Measurements from ENCODE around the gene RACGAP1. TPM values are rescaled to one million over a fixed set of nuclear protein-coding genes. Genes with fewer than 3 reads are reported as not detected.
A peak's percentile ranks its signal among the peaks of the same experiment; 100 is the strongest.
"Not testable (repeated sequence)": the region's sequence is repeated elsewhere in the genome, so short reads cannot be mapped to it uniquely, and the experiment has no call there.

RACGAP1 gene
- total RNA-seq, 1 donor from 2014 or later: 3.9 TPM

DNA sequence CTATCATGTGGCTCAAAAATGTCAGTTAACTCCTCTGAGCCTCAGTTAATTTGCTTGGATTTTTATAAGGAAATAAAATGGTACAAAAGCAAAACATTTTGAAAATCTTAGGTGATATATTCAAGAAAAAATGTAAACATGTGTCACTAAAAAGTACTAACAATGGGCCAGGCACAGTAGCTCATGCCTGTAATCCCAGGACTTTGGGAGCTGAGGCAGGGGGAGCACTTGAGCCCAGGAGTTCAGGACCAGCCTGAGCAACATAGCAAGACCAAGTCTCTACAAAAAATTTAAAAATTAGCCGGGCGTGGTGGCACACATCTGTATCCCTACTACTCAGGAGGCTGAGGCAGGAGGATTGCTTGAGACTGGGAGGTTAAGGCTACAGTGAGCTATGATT lies 26.8 kb downstream of the RACGAP1 start:
- DNase-seq (ENCODE audit: low spot score): no peak
- ATAC-seq: no peak

DNA sequence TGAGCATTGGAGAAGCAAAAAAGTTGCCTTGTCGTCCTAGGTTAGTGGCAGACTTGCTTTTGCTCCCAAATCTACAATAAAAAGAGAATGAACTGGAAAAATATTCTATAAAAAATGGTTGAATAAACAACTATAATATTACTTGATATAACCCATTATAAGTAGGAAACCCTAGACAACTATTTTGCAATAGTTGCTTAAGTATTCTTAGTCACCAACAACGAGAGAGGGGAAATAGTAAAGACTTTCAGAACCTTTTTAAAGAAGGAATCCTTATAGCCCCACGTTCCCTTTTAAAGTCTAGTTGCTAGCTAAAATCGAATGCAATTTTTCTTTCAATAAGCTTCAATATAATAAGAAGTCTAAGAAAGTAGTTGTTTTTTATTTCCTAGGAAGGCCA lies 35.0 kb downstream of the RACGAP1 start:
- DNase-seq (ENCODE audit: low spot score) (no peak), ATAC-seq (no peak)

DNA sequence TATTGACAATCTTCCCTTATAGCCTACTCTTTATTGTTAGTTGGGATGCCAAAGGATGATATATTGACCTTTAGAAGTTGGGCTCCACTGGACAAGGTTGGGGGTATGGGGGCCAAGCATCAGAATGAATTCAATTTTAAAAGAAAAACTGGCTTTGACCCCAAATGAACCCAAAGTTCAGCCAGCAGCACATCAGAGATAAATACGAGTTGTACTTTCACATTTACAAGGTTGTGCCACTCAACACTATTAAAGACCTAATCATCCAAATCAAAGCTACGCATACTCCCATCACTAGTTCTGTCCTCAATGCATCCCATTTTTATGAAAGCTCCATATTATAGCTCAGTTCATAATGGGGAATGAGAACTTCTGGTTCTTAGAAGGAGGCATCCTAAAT lies 35.9 kb downstream of the RACGAP1 start:
- ATAC-seq: peak; percentile 57

DNA sequence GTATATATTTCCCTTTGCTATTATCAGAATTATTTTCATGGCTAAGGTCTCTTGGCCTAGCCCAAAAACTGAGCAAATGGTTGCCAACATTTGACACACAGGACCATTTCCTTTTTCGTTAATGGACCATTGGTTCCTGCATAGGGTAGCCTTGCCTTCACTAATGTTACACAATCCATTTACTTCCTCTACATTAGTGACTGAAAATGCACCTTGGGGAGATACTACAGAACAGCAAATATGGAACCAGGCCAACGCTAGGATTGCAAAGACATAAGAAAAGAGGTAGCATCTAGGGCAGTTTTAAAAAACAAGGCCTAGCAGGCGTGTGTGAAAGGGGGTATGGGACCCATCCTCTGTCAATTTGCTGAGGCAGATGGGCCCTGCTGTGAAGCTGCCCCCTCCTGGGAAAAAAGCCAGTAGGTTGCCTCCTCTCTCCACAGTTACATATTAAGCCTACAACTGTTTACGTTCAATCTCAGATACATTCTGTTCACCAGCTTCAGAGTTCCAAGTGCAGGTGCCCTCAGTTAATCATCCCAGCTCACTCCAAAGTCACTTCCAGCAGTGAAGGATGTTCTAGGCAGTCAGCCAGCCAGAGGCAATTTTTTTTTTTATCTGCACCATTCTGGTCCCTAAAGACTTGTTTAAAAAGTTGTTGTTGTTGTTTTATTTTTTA lies 37.5 kb downstream of the RACGAP1 start:
- ATAC-seq (peak; percentile 64), DNase-seq (ENCODE audit: low spot score) (no peak)

More for the DNA sequence above, 35.9 kb downstream of the RACGAP1 start:
- not testable (repeated sequence) for DNase-seq (ENCODE audit: low spot score)

DNA sequence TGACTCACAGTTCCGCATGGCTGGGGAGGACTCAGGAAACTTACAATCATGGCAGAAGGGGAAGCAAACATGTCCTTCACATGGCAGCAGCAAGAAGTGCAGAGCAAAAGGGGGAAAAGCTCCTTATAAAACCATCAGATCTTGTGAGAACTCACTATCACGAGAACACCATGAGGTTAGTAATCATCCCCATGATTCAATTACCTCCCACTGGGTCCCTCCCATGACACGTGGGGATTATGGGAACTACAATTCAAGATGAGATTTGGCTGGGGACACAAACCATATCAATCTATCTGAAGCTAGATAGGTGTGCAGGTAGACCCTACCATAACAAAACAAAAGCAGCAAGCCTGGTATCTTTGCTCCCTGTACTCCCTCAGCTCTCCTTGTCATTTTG lies 38.8 kb downstream of the RACGAP1 start:
- DNase-seq (ENCODE audit: low spot score); ATAC-seq: not testable (repeated sequence)

DNA sequence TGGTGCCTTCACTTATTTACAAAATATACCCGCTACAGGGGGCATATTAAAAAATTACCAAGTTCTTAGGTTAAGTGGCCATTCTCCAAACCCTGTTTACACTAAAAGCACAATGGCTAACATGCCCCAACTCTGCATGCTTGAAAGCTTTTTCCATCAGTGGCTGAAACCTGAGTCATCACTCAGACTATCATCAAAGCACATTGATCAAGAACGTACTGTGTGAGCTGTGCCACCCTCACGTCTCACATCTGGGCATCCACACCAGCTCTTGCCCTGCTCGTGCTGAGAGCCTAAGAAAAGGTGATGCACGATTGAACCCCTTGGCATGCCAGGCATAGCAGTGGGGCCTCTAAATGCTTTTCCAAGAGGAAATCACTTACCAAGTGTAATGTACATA lies 39.3 kb downstream of the RACGAP1 start:
- DNase-seq (ENCODE audit: low spot score) (no peak), ATAC-seq (no peak)

DNA sequence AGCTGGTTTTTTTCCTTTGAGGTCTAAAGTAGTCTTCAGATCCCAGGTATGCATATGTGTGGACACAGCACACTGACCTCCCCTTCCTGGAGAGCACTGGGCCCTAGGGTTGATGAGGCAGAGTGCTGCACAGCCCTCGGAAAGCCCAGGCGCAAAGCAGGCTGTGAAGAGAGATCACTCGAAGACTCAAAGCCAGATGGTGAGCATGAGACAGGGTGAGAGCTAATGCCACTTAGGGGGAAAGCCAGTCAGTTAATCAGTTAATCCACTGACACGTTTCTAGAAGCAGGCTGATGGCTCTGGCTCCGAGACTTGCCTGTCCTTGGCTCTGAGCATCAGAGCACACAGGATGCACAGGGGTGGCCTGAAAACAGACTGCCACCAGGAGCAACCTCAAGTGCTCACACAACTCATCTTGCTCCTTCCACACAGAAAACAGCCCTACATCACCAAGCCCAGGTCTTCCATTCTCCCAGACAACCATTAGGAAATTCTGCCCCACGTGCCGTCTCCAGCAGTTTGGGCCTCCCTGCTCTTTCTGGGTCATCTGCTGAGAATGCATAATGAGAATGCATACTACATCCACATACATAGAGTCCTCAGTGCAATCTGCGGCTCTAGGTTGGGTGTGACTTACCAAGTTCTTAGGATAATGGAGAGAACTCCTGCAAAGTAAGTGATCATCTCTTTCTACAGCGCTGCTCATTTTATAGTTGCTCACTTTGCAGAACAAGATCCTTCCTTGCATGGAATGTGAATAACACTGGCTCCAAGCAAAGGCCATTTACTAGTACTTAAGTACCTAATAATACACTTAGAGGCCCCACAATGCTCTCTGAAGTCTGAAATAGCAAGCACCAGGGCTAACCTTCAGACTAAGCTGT lies 40.6 kb downstream of the RACGAP1 start:
- ATAC-seq (no peak), DNase-seq (ENCODE audit: low spot score) (no peak)

DNA sequence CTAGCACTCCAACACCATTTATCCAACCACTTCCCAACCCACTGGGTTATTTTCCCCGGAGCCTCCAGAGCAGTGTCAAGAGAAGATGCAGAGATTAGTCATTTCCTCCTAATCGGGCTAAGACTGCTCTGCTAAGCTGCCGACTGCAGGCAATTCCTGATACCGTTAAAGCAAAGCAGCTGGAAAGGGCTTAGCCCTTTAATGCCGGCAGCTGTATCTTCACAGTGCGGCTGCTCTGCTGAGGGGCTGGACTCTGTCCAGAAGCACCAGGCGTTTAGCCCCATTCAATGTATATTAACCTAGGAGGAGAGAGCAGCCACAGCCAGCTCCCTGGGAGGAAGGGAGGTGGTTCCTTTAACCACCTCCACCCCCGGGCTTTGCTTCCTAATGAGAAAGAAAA lies 41.4 kb downstream of the RACGAP1 start:
- ATAC-seq: peak; percentile 27
- DNase-seq (ENCODE audit: low spot score): no peak

DNA sequence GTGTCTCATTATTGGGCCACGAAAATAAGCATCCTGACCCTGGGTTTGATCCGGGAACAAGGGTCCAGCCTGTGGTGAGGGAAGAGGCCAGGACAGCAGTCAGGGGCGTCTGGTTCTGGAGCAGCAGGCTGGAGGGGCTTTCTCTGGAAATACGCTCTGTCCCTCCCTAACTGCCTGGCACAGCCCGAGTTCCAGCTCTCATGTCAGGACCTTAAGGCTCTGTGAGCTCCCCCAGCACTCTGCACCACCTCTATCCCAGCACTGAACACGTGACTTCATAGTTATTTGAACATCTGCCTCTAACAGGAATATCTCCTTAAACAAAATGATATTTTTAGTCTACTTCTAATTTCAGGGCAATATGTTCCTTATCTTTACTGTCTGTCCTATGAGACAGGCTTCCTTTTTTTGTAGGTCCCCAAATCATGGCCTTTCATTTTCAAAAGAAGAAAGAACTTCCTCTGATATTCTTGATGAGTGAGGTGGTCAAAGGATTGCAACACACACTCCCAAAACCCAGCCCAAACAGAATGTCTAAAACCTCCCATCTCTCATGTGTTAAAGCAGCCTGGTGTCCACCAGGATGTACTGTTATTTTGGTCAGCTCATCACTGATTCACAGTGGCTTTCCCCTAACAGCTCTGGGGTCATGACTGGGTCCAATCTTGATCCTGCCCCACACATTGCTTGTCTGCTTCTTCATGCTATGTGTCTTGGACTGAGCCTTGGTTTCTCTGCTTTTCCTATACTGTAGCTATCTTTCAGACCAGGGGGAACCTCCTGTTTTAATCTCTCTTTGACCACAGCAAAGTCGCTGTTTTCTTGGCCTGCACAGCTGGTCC lies 42.8 kb downstream of the RACGAP1 start:
- DNase-seq (ENCODE audit: low spot score) (no peak), ATAC-seq (no peak)

DNA sequence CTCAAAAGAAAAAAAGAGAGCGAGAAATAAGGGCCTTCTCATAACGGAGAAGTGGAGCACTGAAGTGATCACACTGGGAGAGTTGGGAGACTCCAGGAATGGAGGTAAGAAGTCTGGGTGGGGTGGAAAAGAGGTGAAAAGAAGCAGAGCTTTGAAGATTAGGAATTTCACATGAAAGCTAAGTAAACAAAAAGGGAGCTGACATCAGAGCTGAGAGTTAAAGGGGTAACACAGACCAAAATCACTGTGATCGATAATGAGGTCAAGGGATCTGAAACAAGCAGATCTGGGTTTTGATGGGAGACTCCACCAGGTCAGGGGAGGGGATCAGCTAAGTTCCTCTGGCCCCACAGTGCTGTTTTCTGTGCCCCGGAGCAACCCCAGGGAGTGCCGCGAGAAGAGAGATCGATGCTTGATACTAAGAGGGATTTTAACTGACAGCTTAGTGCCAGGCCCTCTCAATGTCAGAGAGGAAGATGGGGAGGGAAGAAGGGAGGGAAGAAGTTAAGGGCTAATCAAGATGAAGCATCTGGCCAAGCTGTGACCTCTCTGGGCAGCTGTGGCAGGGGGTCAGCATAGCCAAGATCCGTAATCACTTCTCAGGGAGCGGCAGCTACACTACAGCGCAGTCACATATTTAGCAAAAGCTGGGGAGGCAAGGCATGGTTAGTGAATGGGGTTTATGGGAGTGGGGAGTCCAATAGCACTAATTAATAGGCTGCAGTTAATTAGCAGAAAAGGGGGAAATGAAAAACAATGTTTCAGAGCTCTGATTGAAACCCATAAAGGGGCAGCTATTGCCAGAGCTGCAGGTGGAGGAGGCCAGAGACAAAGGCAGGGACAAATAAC lies 44.6 kb downstream of the RACGAP1 start:
- ATAC-seq (peak; percentile 18), DNase-seq (ENCODE audit: low spot score) (no peak)

DNA sequence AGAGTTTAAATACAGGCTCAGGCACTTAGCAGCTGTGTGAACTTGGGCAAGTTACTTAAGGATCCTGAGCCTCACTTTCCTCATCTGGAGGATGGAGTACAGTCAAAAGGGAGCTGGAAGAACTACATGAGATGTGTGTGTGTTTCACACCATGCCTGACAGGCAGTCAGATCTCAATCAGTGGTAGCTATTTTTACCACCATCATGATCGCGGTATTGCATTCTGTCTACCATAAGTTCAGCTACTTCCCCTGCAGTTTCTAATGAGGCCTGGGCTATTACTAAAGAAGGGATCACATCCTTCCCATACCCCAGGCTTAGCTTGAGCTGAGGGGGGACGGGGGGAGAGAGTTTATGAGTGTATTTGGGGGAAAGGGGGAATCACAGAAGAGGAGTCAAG lies 45.5 kb downstream of the RACGAP1 start:
- DNase-seq (ENCODE audit: low spot score): no peak
- no peak for ATAC-seq

DNA sequence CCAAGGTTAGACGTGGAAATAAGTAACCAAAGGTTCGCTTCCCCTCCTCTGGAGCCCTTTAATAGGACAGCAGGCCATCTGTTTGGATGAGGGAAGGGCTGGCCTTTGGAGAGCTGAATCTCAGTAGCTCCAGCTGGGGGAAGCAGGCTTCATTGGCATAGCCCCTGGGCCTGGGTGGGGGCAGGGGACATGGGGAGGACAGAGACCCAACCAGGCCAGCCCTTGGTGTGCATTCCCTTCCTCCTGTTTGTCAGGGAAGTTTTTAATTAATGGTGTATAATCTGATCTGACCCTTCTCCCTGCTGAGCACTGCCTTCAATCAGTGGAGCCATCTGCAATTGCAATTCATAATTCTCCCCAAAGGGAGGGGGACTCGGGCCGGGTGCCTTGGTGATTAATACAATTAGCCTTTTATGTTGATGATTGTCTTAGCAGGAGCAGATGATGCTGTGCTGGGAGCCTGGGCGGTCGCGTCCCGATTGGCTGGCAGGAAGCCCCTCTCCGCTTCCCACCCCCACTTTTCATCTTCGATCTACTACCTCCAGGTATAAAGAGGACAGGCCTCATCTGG lies 46.2 kb downstream of the RACGAP1 start:
- no peak for DNase-seq (ENCODE audit: low spot score)
- no peak for ATAC-seq

DNA sequence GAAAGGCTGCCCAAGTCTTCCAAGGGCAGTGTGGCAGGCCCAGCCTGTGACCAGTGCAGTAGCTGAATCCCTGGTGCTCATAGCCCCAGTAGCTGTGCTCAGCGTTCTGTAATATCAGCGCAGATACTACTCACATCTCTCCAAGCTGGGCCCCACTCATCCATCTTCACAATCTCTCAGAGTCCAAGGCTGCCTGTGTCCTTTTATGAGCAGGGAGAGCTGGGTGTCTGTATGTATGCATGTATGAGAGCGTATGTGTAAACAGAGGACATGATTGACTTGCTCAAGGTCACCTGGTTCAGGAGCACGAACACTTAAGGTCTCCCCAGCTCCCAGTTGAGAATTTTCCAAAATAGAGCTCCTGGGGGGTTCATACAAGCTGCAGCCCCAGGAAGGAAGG lies 47.2 kb downstream of the RACGAP1 start:
- ATAC-seq: no peak

DNA sequence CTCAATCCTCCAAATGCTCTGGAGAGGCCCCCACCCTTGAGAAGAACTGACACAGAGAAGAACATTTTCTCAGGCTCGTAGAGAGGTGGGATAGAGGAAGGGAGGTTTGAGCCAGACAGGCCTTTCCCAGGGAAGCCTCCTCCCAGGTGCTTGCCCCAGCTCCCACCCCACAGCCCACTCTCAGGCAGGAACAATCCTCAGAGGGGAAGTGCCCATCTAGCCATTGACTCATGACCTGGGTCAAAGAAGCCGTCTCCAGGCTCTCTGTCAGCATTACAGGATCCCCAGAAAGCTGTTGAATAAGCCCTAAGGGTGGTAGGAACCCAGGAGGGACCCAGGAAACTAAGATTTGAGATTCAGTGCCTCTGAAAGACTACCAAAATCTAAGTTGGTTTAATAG lies 48.7 kb downstream of the RACGAP1 start:
- DNase-seq (ENCODE audit: low spot score): no peak
- ATAC-seq: no peak

More for the DNA sequence above, 47.2 kb downstream of the RACGAP1 start:
- DNase-seq (ENCODE audit: low spot score): no peak

DNA sequence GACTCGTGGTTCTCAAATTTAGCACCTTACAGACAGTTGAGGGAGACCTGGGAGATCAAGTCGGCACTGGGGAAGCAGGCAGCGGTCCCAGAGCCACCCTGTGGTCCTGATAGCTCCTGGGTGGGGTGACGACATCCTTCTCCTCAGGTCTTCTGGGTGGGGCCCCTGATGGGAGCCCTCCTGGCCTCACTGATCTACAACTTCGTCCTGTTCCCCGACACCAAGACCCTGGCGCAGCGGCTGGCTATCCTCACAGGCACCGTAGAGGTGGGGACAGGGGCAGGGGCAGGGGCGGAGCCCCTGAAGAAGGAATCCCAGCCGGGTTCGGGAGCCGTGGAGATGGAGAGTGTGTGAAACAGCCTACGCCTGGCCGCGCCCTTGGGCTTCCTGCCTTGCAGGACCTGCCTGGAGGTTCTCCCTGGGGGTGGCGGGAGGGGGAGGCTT lies 50.0 kb downstream of the RACGAP1 start:
- DNase-seq (ENCODE audit: low spot score) (no peak), ATAC-seq (no peak)

DNA sequence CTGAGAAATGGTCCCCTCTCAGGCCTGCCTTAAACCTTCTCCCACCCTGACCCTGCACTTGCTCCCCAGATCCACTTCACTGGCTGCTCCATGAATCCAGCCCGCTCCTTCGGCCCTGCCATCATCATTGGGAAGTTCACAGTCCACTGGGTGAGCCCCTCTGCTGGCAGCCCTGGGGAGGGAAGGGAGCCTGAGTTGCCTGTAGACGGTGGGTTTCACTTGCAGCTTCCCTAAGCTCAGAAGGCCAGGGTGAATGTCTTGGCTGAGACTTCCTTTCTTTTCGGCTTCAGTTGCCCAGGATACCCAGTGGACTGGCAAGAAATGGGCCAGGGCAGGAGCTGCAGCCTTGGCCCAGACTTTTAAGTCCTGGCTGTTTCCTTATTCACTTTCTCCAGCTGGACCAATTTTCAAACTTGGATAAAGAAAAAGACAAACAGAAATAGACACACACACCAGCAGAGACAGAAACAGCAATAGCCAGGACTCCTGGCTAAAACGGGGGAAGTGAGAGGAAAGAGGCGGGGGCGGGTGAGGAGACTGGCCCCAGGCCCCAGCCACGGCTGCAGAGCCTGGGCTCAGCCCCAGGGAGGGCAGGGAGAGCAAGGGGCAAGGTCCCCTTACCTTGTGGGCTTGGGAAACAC lies 50.5 kb downstream of the RACGAP1 start:
- DNase-seq (ENCODE audit: low spot score) (no peak), ATAC-seq (no peak)

DNA sequence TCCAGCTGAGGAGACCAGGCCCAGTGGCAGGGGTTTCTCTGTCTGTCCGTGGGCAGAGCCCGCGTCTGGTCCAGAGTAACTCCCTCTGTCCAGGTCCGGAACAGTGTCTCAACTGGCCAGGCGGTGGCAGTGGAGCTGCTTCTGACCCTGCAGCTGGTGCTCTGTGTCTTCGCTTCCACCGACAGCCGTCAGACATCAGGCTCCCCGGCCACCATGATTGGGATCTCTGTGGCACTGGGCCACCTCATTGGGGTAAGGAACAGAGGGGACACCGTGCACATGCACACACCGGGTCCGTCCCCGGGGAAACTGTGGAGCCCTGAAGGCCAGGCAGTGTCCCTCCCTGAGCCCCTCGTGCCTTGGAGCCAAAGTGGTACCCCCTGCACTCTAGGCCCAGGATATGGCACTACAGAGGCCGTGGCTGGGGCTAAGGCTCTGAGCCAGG lies 51.0 kb downstream of the RACGAP1 start:
- ATAC-seq (peak; percentile 84), DNase-seq (ENCODE audit: low spot score) (peak; percentile 67)

DNA sequence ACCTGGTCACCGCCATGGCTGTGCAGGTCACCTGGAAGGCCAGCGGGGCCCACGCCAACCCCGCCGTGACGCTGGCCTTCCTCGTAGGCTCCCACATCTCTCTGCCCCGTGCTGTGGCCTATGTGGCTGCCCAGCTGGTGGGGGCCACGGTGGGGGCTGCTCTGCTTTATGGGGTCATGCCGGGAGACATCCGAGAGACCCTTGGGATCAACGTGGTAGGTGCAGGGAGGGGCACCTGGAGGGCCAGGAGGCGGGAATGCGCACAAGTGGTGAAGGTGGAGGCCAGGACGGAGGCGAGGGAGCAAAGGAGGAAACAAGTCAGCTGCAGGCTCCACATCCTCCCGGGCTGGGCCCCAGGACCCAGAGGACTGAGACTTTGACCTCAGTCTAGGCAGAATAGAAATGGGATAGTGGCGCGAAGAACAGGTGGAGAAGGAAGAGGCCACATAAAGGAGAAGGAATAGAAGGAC lies 51.9 kb downstream of the RACGAP1 start:
- ATAC-seq (peak; percentile 52), DNase-seq (ENCODE audit: low spot score) (no peak)

DNA sequence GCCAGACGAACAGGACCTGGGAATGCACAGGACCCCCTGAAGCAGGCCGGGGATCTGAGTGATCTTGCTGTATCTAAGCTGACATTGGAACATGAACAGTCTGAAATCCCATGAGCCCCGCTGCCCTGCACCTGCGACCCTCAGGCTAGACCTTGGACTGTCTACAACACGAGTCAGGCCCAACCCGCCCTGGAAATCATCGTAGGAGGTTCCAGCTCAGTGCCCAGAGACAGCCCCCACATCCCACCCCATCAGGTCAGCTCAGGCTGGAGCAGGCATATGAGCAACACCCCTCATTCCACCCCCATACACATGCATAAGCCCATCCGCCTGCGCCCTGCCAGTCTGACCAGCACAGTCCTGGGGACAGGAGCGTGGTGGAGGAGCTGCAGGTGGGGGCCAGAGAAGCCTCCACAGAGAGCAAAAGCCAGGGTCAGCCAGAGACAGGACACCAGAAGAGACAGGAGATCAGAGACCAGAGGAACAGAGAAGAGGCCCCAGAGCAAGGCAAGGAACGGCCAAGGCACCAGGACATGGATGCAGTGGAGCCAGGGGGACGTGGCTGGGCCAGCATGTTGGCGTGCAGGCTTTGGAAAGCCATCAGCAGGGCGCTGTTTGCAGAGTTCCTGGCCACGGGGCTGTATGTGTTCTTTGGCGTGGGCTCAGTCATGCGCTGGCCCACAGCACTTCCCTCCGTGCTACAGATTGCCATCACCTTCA lies 52.5 kb downstream of the RACGAP1 start, which contains the start of gene AQP6:
AQP6 (plus strand) TSS at position 307 of the 720 bp plus-strand sequence; CDS start at position 534, 227 bp downstream.
- peak; percentile 75 for ATAC-seq
- peak; percentile 81 for DNase-seq (ENCODE audit: low spot score)
